Heart left ventricle (tissue), 16 donors: Measurements from ENCODE around the gene STK40. TPM values are rescaled to one million over a fixed set of nuclear protein-coding genes. Genes with fewer than 3 reads are reported as not detected.
A peak's percentile ranks its signal among the peaks of the same experiment; 100 is the strongest.

Experiments used
- ATAC-seq, 4 donors: fragments of 200-7000 bp; cut with Tn5 transposase; one replicate each; pipeline ENCODE4 v1.9.1; 2020 to 2022; ENCODE audit warnings: moderate library complexity in 4 of 4, mild to moderate bottlenecking in 3 of 4, moderate number of reproducible peaks in 1 of 4
- DNase-seq, 5 donors: peaks; one replicate each; pipeline ENCODE4 v3.0.0-alpha.2; 2020
- H3K27ac ChIP-seq, 12 donors: fragments of 200-600 bp; sonication (generic) in 4 of 12; one replicate each; pipeline versions ENCODE4 v1.5.0 to v1.8.0; 2016 to 2022; ENCODE audit warnings: mild to moderate bottlenecking in 2 of 12
- H3K27me3 ChIP-seq, 9 donors: fragments of 200-600 bp; sonication (generic) in 2 of 9; one replicate each; pipeline versions ENCODE4 v1.5.1 to v1.8.0; 2016 to 2022; ENCODE audit warnings: mild to moderate bottlenecking in 3 of 9
- H3K36me3 ChIP-seq, 9 donors: fragments of 200-600 bp; sonication (generic) in 2 of 9; one replicate each; pipeline versions ENCODE4 v1.5.0 to v1.8.0; 2018 to 2022; ENCODE audit warnings: mild to moderate bottlenecking in 2 of 9
- H3K4me1 ChIP-seq, 12 donors: fragments of 200-600 bp; sonication (generic) in 4 of 12; one replicate each; pipeline versions ENCODE4 v1.5.0 to v1.8.0; 2016 to 2022; ENCODE audit warnings: mild to moderate bottlenecking in 3 of 12
- H3K4me3 ChIP-seq, 12 donors: fragments of 200-600 bp; sonication (generic) in 4 of 12; one replicate each; pipeline versions ENCODE4 v1.5.0 to v1.8.0; 2017 to 2022; ENCODE audit warnings: mild to moderate bottlenecking in 9 of 12, moderate library complexity in 4 of 12
- H3K9me3 ChIP-seq, 12 donors: fragments of 200-600 bp; sonication (generic) in 4 of 12; one replicate each; pipeline versions ENCODE4 v1.5.0 to v1.8.0; 2016 to 2022; ENCODE audit warnings: mild to moderate bottlenecking in 1 of 12
- POLR2A ChIP-seq, 2 donors: fragments of 450-650 bp; IDR thresholded peaks; one replicate each; pipeline ENCODE4 v1.6.1; 2017; ENCODE audit warnings: antibody characterized with exemption in 2 of 2, mild to moderate bottlenecking in 2 of 2, moderate library complexity in 2 of 2
- WGBS, 4 donors: extraction: QIAGEN DNeasy Blood & Tissue Kit in 2 of 4; methylation state at CpG; one replicate each; pipeline versions ENCODE4 v1.1.5 to v1.1.7; 2013 to 2018; 5-methylcytosine and 5-hydroxymethylcytosine counted together
- intact Hi-C, 10 donors: fragments of 100-400 bp; cut with DNase I; formaldehyde crosslinking; loops; one replicate each; pipeline versions ENCODE4 v1.11.1 to v1.14.2; 2022
- polyA plus RNA-seq, 2 donors: library from polyadenylated mRNA; stranded (reverse); fragments of 200-250 nt; gene quantifications; one replicate each; pipeline ENCODE4 v1.2.3, GENCODE V29; 2013
- total RNA-seq, 9 donors: library from RNA; depleted of rRNA in 2 of 9; stranded (reverse); fragments of >200 nt in 2 of 9; fragmentation: NEBNext Ultra II Directional in 3 of 9; extraction: Animal tissue kit (Norgen Biotek cat#: 25700) in 3 of 9; gene quantifications; one replicate each; pipeline versions ENCODE4 v1.1.0 to v1.2.4, GENCODE V29; 2016 to 2023
- TF ChIP-seq, protein P1 (sequence below), 12 donors: fragments of 200-600 bp; sonication (generic) in 4 of 12; IDR thresholded peaks; one replicate each; pipeline versions ENCODE4 v1.5.0 to v1.8.0; 2018 to 2022; ENCODE audit warnings: antibody characterized with exemption in 12 of 12, mild to moderate bottlenecking in 5 of 12
- donor health status: ischemic (EF 13 %, LVEDD 7.1; RV severe dilation, severe dysfunction).
- donor health status: healthy with polysubstance abuse.
- donor health status: DM: no; HTN: yes; CAD: no.
- donor health status: DM: no; HTN: no; CAD: no.
- donor health status: ischemic (EF 25% LVEDD 6.9; RV normal size, moderate dysfunction).
- donor health status: ischemic (EF 25% LVEDD 5.7; RV mildly dilated, moderate dysfunction).
- donor health status: healthy.
- donor health status: DM: yes; HTN: yes; CAD: no.
- donor health status: ischemic (EF 35%, LVEDD 5.7; RV mildly dilated, moderate dysfunction).
- donor health status: nonischemic (EF 11% LVEDD 7.7; RV severe dilation, severe dysfunction).
- donor health status: DM: yes; HTN: yes; CAD: no.
- donor health status: PGD.
- donor health status: ischemic (EF 29% LVEDD 5.4; RV normal size, mild dysfunction).
- donor health status: nonischemic (EF 23%, LVEDD 6.1; RV moderate dilation, normal function).

Gene STK40
- total and polyA plus RNA-seq, 11 donors: 27.9 to 114 (median 59.4) TPM

DNA sequence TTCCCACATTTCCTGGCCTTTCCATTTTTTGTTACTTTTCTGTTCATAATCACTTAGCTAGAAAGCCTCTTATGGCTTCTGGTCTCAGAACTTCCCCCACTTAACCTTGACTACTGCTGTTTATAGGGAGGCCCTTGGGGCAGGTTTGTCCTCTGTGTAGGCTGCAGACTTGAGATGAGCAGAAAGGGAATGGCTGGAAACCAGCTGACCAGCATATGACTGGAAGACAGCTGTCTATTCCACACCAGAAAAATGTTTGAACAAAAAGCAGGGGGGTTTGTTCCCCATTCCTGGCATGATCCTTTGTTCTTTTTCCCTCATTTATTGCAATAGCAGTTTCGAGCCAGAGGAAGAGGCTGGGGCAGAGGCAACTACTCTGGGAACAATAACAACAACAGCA, 84.5 kb downstream of the STK40 start:
- intact Hi-C loops: no loop called here
- Histone ChIP-seq H3K4me1 (peaks cover 0 to 30% (median 13%) of the 10 kb centered on the region in 12 donors), H3K36me3 (peaks cover 0 to 91% (median 81%) of the 10 kb centered on the region in 9 donors), H3K27ac (peak overlapping the region in 1 of 12 donors; percentile 43), H3K9me3 (no peaks in the 10 kb centered on the region), H3K27me3 (no peaks in the 10 kb centered on the region), H3K4me3 (no peak overlapping the region)
- DNase-seq (no peak), ATAC-seq (no peak)
- TF ChIP-seq POLR2A (IDR thresholded peaks at IDR 0.05): no peak
- TF ChIP-seq, protein P1, sequence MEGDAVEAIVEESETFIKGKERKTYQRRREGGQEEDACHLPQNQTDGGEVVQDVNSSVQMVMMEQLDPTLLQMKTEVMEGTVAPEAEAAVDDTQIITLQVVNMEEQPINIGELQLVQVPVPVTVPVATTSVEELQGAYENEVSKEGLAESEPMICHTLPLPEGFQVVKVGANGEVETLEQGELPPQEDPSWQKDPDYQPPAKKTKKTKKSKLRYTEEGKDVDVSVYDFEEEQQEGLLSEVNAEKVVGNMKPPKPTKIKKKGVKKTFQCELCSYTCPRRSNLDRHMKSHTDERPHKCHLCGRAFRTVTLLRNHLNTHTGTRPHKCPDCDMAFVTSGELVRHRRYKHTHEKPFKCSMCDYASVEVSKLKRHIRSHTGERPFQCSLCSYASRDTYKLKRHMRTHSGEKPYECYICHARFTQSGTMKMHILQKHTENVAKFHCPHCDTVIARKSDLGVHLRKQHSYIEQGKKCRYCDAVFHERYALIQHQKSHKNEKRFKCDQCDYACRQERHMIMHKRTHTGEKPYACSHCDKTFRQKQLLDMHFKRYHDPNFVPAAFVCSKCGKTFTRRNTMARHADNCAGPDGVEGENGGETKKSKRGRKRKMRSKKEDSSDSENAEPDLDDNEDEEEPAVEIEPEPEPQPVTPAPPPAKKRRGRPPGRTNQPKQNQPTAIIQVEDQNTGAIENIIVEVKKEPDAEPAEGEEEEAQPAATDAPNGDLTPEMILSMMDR (IDR thresholded peaks at IDR 0.05): no peak
- WGBS, 4 donors: 68 to 89% (median 79%) methylated on average over 1 of the region's 1 CpG

DNA sequence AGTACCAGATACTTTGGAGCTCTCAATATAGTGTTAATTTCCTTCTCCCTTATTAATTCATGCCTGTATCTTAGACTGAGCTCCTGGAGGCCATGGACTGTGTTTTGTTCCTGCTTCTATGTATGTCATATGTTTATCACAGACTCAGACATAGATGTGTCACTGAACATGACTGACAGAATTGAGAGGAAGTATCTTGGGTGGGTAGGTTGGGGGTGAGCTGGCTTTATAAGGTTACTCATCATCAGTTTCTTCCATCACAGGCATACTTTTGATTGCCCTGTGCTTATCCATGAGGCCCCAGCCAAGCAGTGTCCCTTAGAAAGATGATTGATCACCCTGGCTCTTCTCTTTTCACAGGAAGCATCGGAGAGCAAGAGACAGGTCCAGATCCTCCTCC, 85.2 kb downstream of the STK40 start:
- ATAC-seq: no peak
- Histone ChIP-seq H3K4me3 (no peak overlapping the region), H3K27ac (peak overlapping the region in 6 of 12 donors; percentile 1 to 52 (median 43)), H3K27me3 (no peaks in the 10 kb centered on the region), H3K9me3 (no peaks in the 10 kb centered on the region), H3K4me1 (peaks cover 0 to 23% (median 6%) of the 10 kb centered on the region in 12 donors), H3K36me3 (peaks cover 0 to 98% (median 88%) of the 10 kb centered on the region in 9 donors)
- 81 to 100% (median 94%) methylated on average over 1 of the region's 1 CpG for WGBS, 4 donors
- no peak for DNase-seq
- TF ChIP-seq, protein P1 (IDR thresholded peaks at IDR 0.05): no peak
- no peak for TF ChIP-seq POLR2A (IDR thresholded peaks at IDR 0.05)
- intact Hi-C loops: no loop called here

DNA sequence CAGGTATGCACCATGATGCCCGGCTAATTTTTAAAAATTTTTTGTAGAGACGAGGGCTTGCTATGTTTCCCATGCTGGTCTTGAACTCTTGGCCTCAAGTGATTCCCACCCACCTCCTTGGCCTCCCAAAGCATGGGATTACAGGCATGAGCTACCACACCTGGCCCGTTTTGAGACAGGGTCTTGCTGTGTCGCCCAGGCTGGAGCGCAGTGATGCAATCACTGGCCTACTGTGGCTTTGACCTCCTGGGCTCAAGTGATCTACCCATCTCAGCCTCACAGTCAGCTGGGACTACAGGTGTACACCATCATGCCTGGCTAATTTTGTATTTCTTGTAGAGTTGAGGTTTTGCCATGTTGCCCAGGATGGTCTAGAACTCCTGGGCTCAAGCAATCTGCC, 87.1 kb downstream of the STK40 start:
- no peaks in the 10 kb centered on the region for H3K9me3 ChIP-seq
- no peak overlapping the region for H3K4me3 ChIP-seq
- intact Hi-C loops: loop anchor here in 1 of 10 donors (10.0 kb wide), 1 partner anchor 194 kb away; no protein-coding TSS in a partner anchor
- TF ChIP-seq, protein P1 (IDR thresholded peaks at IDR 0.05): no peak
- no peak for TF ChIP-seq POLR2A (IDR thresholded peaks at IDR 0.05)
- WGBS, 4 donors: 87 to 96% (median 90%) methylated on average over 5 of the region's 5 CpGs
- no peak for DNase-seq
- no peaks in the 10 kb centered on the region for H3K27me3 ChIP-seq
- peaks cover 0 to 14% (median 6%) of the 10 kb centered on the region in 12 donors for H3K4me1 ChIP-seq
- ATAC-seq: no peak
- no peak overlapping the region for H3K27ac ChIP-seq
- peaks cover 0 to 99% (median 92%) of the 10 kb centered on the region in 9 donors for H3K36me3 ChIP-seq

DNA sequence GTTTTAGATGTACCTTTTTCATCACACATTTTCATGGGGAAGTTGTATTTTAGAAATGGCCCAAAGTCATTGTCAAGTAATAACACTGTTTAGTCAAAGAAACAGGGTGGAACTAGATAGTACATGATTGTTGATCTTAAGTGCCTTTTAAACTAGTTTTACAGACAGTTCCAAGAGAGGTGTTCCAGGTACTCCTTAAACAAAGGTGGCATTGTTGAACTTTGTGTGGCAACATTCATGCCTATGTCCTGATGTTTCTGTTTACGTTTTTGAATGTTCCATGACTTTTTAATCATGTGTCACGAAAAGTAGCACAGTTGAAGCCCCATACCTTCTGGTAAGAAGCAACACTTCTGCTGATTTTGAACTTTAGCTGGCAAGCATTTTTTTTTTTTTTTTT, 88.7 kb downstream of the STK40 start:
- H3K27ac ChIP-seq: no peak overlapping the region
- no peaks in the 10 kb centered on the region for H3K27me3 ChIP-seq
- 81 to 93% (median 89%) methylated on average over 2 of the region's 2 CpGs for WGBS, 4 donors
- TF ChIP-seq POLR2A (IDR thresholded peaks at IDR 0.05): no peak
- TF ChIP-seq, protein P1 (IDR thresholded peaks at IDR 0.05): no peak
- ATAC-seq: no peak
- H3K9me3 ChIP-seq: no peaks in the 10 kb centered on the region
- H3K4me1 ChIP-seq: peaks cover 0 to 14% (median 6%) of the 10 kb centered on the region in 12 donors
- intact Hi-C loops: loop anchor here in 1 of 10 donors (10.0 kb wide), 1 partner anchor 192 kb away; no protein-coding TSS in a partner anchor
- H3K4me3 ChIP-seq: no peak overlapping the region
- H3K36me3 ChIP-seq: peaks cover 0 to 98% (median 91%) of the 10 kb centered on the region in 9 donors
- DNase-seq: no peak
